Measurements from ENCODE around the gene AMPD1. TPM values are rescaled to one million over a fixed set of nuclear protein-coding genes. Genes with fewer than 3 reads are reported as not detected.

AMPD1 gene
- total and polyA plus RNA-seq, 2 experiments from 2014 or later: 0.27 TPM; not detected in 1

- TF ChIP-seq NANOG (IDR thresholded peaks at IDR 0.05; ENCODE audit: borderline replicate concordance) (no peak), JUNB (IDR thresholded peaks at IDR 0.05; ENCODE audit: unreplicated experiment) (no peak), EZH2phosphoT487 (IDR thresholded peaks at IDR 0.05; ENCODE audit: unreplicated experiment) (no peak), CTCF (conservative IDR thresholded peaks at IDR 0.05; ENCODE audit: low read depth in 2 of 2) (no peak)
These were observed 40.1 kb upstream of the AMPD1 start for GRCh38 chr1:114735479-114735878.

GRCh38 chr1:114729782-114730181 is 34.4 kb upstream of the AMPD1 start:
- Mint-ChIP-seq H3K4me1 (no peaks in the 10 kb centered on the region), H3K27me3 (ENCODE audit: insufficient read depth, low read depth, poor library complexity) (no peaks in the 10 kb centered on the region), H3K4me3 (no peak overlapping the region), H3K27ac (no peak overlapping the region), H3K9me3 (no peaks in the 10 kb centered on the region), H3K36me3 (ENCODE audit: low read depth) (peaks cover 94% of the 10 kb centered on the region)
- H3K27ac ChIP-seq (ENCODE audit: low read depth): no peak overlapping the region
- no peak overlapping the region for H3K4me3 ChIP-seq
- H3K9me2 ChIP-seq (ENCODE audit: insufficient read depth): no peaks in the 10 kb centered on the region
- no peak overlapping the region for H2AFZ ChIP-seq
- H3F3A ChIP-seq (replicated peaks; ENCODE audit: low read depth): no peaks in the 10 kb centered on the region
- no peak overlapping the region for H3K4me2 ChIP-seq
- H3K79me2 ChIP-seq (replicated peaks; ENCODE audit: insufficient read depth): peaks cover 58% of the 10 kb centered on the region
- ATAC-seq: no peak
- no peaks in the 10 kb centered on the region for H3K27me3 ChIP-seq (ENCODE audit: insufficient read depth)
- H3K4me1 ChIP-seq (ENCODE audit: insufficient read depth): no peaks in the 10 kb centered on the region
- H3K36me3 ChIP-seq (ENCODE audit: insufficient read depth): peaks cover 83% of the 10 kb centered on the region
- no peak for DNase-seq (ENCODE audit: low spot score)
- peaks cover 10% of the 10 kb centered on the region; the same call in 1 of the 2 replicates for H4K20me1 ChIP-seq (replicated peaks; ENCODE audit: insufficient read depth)
- TF ChIP-seq CTCF (conservative IDR thresholded peaks at IDR 0.05; ENCODE audit: low read depth in 2 of 2) (no peak), POLR2AphosphoS5 (IDR thresholded peaks at IDR 0.05; ENCODE audit: low read depth) (no peak), JUNB (IDR thresholded peaks at IDR 0.05; ENCODE audit: unreplicated experiment) (no peak), EZH2 (IDR thresholded peaks at IDR 0.05; ENCODE audit: low read depth, unreplicated experiment) (no peak), NANOG (IDR thresholded peaks at IDR 0.05; ENCODE audit: borderline replicate concordance) (no peak), ETS1 (IDR thresholded peaks at IDR 0.05) (no peak), ZNF114 (CRISPR knock-in tag; IDR thresholded peaks at IDR 0.05) (no peak), EZH2phosphoT487 (IDR thresholded peaks at IDR 0.05; ENCODE audit: unreplicated experiment) (no peak), REST (IDR thresholded peaks at IDR 0.05; ENCODE audit: unreplicated experiment) (no peak), CREB1 (CRISPR knock-in tag; IDR thresholded peaks at IDR 0.05; ENCODE audit: low read depth) (no peak), STAT1 (IDR thresholded peaks at IDR 0.05; ENCODE audit: unreplicated experiment) (no peak)

More at GRCh38 chr1:114735479-114735878, 40.1 kb upstream of the AMPD1 start:
- Histone ChIP-seq H3K27ac (ENCODE audit: low read depth) (no peak overlapping the region), H3K79me2 (replicated peaks; ENCODE audit: insufficient read depth) (peaks cover 83% of the 10 kb centered on the region), H2AFZ (no peak overlapping the region), H3K27me3 (ENCODE audit: insufficient read depth) (no peaks in the 10 kb centered on the region), H4K20me1 (replicated peaks; ENCODE audit: insufficient read depth) (no peaks in the 10 kb centered on the region; the same call in none of the 2 replicates), H3K9me2 (ENCODE audit: insufficient read depth) (no peaks in the 10 kb centered on the region), H3K36me3 (ENCODE audit: insufficient read depth) (peaks cover 76% of the 10 kb centered on the region), H3K4me2 (no peak overlapping the region), H3F3A (replicated peaks; ENCODE audit: low read depth) (no peaks in the 10 kb centered on the region), H3K4me1 (ENCODE audit: insufficient read depth) (no peaks in the 10 kb centered on the region), H3K4me3 (no peak overlapping the region)
- no peaks in the 10 kb centered on the region for H3K4me1 Mint-ChIP-seq
- peaks cover 88% of the 10 kb centered on the region for H3K36me3 Mint-ChIP-seq (ENCODE audit: low read depth)
- no peak overlapping the region for H3K4me3 Mint-ChIP-seq
- DNase-seq (ENCODE audit: low spot score) (no peak), ATAC-seq (no peak)
- H3K9me3 Mint-ChIP-seq: no peaks in the 10 kb centered on the region
- no peak overlapping the region for H3K27ac Mint-ChIP-seq
- no peaks in the 10 kb centered on the region for H3K27me3 Mint-ChIP-seq (ENCODE audit: insufficient read depth, low read depth, poor library complexity)
